ENCODE data around the gene TLDC2.

The TLDC2 gene

DNA sequence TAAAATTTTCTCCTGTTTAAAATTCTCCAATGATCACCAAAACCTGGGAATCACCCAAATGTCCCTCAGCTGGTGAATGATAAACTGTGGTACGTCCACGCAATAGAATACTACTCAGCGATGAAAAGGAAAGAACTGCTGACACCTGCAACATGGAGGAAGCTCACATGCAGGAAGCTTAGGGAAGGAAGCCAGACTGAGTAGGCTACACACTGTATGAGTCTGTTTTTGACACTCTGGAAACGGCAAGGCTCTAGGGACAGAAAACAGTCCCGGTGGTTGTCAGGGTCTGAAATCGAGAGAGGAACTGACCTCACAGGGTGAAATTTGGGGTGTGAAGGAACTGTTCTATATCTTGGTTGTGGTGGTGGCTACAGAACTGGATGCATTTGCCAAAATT is 25.2 kb upstream of the TLDC2 start:
- DNase-seq = no peak

DNA sequence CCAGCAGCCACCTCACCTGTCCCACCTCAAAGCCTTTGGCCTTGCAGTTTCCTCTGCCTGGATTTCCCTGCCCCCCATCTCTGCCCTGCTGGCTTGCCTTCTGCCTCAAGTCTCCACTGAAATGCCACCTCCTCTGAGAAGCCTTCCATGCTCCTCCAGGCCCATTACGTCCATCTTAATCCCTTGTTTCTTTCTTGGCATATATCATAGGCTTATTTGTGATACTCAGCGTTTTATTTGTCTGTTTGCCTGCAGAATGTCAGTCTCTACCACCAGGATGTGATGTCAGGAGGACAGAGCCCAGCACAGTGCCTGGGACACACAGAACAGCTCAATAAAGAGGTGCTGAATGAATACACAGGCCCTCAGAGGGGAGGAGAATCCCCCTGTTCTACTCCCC is 24.4 kb upstream of the TLDC2 start:
- DNase-seq = no peak

DNA sequence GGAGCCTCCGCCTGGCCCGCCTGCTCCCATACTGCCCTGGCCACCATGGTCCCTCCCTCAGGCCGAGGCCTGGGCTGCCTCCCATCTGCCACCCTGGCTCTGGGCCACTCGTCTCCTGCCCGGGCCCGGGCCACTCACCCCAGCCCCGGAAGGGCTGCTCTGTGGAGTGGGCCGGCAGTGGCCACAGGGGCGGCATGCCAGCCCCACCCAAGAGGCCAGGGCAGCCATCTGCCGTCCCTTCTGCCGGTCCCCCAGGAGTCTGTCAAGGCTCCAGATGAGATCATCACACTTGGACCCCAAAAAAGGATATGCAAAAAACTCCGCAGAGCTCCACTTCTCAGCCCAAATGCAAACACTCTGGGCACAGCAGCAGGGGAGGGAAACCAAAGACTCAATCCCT is 23.8 kb upstream of the TLDC2 start:
- DNase-seq = no peak

DNA sequence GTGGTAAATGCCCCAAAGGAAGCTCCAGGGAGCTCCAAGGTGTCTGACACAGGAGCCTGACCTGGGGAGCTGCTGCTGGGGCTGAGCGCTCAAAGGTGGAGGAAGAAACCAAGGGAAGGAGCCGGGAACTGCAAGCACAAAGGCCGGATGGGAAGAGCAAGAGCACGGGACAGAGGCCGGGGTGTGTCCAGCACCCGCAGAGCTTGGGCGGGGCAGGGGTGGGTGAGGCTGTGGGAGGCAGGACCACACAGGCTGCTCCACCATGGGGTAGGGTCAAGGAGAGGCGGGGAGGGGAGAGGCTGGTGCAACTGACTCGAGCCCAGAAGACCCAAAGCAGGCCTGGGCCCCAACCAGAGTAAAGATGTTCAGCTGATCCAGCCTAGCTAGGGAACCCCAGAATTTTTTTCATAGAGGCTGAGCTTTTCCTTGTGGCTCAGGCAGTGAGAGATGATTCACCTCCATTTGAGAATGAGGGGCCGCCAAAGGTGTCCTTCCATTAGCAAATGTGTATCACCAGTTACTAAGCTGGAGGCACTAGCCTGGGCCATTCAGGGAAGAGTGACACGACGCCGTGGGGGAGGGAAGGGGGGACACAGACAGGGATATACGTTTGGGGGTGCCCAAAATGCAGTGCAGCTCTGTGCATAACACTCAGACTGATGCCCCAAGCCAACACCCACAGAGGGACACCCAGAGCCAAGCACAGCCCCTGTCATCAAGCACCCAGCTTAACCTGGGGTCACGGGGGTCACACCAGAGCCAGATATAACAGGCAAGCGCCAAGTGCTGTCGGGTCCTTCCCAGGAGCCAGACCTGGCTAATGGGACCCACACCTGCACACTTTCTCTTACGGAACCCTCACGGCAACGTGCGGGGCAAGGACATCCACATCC is 21.3 kb upstream of the TLDC2 start:
- DNase-seq = no peak

DNA sequence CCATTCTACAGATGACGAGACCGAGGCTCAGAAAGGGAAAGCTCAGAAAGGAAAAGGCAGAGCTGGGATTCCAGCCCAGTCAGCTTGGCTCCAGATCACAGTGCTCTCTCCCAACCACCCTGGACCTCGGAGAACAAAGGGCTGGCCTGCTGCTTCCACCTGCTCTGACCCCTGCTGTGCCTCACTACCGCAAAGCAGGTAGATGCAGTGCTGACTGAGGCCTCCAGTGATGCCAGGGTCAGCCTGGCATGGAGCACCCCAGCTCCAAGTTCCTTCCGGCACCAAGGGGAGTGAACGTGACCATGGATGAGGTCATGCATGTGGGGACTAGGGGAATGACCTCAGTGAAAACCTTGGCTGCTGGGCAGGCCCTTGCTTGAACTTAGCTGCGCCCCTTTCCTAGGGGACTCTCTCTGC is 20.7 kb upstream of the TLDC2 start:
- no peak for DNase-seq

DNA sequence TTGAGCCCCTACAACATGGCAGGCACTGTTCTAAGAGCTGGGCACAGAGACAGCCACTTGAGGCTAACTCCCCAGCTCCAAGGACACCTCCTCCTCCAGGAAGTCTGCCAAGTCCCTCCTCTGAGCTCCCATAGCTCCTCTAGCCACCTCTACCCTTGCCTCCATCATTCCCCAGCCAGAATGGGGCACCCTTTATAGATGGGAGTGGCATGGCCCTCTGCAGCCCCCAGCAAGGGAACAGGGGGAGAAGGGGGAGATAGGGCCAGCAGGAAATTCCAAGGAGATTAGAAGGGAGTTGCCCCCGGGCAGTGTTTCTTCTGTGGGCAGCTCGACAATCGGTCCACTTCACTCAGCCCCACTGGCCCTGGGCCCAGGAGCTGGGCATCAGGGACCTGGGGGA is 19.7 kb upstream of the TLDC2 start:
- no peak for DNase-seq

DNA sequence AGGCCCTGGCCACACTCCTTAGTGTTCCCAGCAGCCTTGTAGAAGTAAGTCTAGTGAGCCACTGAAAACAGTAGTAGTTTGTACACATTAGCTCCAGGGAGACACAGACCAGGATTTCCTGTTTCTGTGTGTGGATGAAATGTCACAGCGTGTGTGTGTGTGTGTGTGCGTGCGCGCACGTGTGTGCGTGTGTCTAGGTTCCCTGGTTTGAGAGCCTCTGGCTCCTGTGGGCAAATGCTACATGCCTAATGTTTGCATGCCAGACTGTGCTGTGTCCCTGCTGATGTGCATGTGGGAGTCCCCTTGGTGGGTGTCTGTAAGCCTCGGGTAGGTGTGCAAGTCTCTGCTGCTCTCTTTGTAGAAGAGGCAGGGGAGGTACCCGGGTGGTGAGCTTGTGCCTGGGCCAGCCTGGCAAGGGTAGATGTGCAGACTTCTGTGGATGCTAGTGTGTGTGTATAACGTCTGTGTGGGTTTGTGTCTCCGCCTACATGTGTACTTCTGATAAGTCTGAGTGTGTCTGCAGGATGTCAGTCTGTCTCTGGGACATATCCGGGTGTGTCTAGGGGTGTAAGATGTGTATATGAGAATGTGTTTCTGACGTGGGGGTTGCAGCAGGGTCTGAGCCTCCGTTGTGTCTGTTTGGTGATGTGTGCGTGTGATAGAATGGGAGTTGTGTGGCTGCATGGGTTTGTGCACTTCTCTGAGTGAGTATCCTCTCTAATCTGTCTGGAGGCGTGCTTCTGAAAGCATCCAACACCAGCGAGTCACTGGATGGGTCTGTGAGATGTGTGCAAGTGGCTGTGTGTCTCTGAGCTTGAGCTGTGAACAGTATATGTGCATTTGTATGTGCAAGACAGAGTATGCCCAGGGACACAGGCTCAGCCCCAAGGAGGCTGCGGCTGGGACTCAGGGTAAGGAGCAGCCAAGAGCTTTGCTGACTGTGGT is 19.0 kb upstream of the TLDC2 start:
- DNase-seq = no peak

DNA sequence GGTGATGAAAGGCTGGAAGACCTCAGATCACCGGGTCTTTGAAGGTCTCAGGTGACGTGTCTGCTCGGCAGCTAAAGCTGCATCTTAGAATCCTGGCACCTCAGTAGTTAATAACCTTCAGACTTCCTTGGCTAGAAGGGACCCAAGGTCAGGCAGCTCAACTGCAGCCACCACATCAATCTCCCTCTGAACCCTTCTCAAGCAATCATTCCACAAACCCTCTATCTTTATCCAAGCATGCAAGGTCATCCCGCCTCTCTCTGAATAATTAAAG is 16.7 kb upstream of the TLDC2 start:
- DNase-seq = no peak

DNA sequence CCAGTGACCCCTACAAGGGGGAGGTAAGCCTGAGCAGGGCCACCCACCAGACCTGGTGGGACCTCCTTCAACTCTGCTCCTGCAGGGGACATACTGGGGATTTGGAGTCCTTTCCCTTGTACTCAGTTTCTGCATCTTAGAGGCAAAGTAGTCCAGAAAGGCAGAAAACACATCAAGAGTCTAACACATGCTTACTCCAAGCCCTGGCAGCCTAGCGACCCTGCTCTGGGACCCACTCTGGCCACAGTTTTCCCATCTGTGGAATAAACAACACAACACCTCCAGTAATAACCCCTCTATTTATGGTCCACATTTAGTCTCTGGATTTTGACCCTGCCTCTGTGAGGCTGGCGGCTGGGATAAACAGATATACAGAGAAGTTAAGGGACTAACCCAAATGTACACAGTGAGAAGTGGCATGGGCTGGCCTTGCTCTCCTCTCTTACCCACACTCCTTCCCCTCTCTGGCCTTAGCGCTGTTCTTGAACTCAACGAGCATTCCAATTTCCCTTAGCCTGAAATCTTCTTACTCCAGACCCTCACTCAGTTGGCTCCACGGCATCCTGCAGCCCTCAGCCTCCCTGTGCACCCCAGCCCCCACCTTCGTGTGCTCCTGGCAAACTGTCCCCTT is 16.1 kb upstream of the TLDC2 start:
- no peak for DNase-seq

DNA sequence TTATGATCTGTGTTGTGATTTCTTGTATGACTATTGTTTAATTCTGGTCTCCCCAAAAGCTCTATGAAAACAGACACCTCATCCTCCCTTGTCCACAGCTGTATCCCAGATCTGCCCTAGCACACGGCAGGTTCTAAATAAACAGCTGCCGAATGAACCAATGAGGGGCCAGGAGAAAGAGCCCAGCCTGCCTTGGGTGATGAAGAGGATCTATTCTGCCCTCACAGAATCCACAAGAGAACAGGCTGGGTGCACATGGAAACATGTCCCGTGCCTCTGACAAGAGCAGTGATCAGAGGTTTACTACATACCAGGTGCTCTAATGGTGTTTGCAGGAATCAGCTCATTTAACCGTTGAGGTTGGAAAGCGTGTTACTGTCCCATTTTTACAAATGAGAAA is 15.6 kb upstream of the TLDC2 start:
- no peak for DNase-seq

DNA sequence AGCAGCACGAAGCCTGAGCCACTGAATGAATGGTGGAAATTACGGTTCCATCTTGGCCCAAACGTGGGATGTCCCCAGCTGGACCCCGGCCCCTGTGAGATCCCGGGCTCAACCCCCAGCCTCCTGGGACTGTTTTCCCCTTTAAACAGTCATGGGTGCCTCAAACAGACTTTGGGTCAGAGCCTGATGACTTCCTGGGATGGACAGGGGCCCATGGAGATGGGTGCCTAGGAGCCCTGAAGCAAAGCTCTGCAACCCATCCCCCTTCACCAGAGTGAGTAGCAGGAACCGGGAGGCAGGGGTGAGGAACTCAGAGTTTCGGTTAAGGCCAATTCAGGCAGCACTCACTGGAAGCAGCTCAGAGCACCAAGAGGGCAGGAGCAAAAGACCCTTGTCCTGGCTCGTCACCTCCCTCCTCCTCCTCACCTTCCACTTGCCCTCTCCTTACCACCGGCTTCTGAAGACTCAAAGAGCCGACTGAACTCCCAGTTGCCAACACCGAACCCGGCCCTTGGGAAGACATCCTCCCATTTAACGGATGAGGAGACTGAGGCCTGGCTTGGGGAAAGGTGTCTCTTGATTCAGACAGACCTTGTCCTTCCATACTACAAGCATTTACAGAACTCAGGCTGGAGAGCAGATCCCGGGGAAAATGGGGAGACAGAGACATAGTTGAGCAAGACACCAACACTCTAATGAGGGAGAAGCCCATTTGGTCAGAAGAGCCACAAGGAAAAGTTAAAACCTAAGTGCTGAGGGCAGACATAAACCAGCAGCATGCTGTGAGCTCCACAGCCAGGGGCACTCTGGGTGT is 14.9 kb upstream of the TLDC2 start:
- DNase-seq = no peak

DNA sequence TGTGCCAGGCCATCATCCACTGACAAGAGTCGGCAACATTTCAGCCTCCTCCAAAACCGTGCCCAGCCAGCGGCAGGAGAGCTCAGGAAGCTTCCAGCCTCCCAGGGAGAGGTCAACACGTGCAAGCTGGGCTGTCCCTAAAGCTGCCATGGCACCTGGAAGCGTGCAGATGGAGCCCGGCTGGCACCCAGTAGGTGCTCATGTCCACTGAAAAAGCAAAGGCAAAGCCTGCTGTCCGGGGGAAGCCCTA is 14.4 kb upstream of the TLDC2 start:
- no peak for DNase-seq

DNA sequence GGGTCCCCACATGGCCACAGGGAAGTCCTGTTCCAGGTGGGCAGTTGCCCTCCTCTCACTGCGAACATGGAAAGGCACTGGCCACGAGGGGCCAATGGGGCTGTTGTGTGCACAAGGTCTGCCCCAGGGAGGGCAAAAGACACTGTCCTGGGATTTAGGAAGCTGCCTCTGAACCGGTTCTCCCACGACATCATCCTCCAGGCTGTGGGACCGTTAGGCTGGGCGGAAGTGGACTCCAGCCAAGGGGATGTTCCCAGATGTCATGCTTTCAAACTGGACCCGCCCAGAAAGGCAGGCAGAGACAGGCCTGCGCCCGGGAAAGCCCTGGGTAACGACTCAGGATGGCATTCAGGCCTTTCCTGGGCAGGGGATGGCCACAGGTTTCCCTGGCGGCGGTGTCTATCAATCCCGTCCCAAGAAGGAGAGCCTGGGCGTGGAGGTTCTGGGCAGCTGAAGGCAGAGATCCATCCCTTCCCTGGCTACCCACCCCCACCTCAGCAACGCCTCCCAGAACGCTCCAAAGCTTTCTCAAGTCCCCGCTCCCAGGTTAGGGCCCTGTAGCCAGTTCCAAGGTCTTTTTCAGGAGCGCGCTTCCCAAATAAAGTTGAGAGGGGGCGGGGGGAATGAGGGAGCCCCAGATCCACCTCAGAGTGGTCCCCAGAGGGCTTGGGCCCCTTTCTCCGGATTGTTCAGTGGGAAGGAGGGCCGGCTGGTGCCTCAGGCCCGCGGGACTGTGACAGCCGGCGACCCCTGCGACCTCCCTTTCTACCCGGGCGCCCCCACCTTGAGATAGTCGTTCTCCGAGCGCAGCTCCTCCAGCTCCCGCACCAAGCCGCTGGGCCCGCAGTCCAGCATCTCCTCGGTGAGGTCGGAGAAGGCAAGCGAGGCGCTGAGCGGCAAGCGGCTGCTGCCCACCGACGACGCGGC is 13.8 kb upstream of the TLDC2 start:
- DNase-seq = no peak

DNA sequence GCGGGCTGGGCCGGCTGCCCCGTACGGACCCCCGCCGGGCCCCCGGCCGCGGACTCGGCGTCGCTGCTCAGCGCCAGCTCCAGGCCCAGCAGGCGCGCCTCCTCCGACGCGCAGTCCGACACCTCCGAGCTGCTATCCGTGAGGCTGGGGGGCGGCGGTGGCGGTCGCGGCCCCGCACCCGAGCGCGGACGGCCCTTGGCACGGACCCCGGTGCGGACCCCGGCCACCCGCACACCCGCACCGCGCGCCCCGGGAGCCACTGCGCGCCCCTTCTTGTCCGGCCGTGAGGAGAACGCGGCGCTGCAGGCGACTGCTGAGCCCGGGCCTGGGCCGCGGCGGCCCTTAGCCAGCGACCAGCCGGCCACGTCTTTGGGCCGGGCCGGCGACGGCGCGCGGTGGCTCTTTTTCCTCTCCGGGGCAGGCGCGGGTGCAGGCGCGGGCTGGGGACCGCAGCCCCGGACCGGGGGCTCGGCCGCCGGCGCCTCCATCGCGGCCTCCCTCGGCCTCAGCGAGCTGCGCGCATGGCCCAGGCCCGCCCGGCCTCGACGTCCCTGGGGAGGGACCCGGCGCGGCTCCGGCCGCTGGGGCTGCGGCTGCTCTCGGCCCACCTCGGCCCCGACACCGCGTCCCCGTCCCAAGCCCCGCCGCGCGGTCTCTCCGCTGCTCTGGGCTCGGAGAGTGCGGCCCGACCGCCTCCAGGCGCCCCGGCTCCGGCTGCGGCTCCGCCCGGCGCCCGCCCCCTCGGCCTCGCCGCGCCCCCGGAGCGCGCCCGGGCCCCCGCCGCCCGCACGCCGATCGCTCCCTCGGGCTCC is 12.9 kb upstream of the TLDC2 start:
- DNase-seq = no peak

DNA sequence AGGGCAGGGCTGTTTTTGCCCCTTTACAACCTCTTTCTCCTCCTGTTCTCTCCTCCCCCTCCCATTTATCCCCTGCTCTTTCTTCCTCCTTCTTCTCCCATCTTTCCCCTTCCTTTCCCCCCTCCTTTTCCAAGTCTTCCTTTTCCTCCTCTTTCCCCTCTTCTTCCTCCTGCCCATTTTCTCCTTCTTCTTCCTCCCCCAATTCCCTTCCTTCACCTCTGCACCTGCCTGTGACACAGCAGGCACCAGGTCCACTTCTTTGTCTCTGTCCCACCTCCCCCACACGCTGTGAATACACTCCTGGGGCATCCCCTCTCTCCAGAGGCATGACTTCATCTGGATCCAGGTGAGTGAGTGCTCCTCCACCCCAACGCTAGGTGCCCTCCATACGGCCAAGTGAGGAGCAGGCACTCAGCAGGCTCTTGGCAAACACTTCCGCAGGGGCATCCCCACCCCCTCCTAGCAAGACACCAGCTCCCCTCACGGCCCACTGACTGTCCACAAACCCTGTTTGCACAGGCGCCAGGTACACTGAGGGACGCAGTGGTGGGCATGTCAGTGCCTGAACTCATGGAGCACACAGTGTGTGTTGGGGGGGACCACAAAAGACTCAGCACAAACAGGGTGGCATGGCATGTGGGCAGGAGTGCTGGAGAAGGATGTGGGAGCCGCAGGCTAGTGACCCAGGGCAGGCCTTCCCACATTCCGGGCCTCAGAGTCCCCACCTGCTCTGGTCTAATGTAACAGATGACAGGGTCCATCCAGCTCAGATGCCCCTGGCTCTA is 10.7 kb upstream of the TLDC2 start:
- DNase-seq = no peak

DNA sequence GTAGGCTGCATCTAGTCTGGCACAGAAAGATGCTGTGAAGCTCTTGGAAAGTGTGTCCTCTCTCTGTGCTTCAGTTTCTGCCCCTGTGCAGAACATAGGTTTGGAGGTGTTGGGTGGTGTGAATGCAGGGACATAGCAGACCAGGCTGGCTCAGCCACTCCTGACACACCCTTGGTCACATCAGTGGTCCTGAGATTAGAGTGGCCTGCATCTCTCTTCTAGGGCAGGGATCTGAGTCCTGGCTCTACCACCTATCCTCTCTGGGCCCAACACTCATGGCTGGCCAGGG is 10.1 kb upstream of the TLDC2 start:
- no peak for DNase-seq

DNA sequence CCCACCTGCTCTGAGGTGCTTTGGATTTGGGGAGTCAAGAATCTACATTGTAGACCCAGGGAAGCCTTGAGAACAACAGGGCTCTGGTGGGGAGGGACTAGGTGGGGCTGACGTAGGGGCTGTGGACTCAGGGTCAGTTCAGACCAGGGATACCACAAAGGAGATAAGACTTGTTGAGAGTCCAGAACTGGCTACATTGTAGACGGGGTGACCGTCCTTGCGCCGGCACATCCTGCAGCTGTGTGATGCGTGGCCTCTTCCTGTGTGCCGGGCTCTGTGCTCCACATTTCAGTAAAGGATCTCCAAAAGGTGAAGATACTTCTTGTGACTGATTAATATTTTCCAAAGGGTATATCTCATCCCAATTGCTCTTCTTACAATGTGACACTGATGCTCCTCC is 9.8 kb upstream of the TLDC2 start:
- DNase-seq = no peak

DNA sequence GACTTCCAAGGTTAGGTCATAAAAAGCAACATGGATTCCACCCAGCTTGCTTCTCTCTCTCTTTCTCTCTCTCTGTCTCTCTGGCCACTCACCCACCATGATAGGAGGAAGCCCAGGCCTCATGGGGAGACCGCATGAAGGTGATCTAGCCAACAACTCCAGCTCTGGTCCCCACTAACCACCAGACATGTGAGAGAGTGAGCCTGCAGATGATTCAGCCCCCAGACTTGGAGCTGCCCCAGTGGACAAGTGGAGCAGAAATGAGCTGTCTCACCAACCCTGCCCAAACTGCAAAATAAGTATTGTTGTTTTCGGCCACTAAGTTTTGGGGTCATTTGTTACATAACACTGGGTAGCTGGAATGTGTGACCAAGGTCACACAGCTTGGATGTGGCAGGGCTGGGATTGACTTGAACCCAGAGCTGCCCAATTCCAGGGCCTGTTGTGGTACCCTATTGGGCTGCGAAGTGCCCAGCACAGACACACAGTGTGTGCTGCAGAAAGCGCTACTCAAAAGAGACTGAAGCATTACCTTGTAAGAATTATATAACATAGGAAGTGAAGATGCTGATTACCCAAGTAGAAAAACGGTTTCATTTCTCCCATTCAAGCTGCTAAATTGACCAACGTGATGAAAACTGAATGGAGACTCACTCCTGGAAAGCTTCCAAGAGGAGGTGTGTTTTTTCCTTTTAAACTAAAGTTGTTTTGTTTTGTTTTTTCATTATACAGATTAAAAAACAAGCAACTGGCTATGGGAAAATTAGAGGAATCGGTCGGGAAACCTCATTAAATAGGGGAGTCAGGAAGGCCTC is 9.1 kb upstream of the TLDC2 start:
- no peak for DNase-seq
